Activated CD4-positive, alpha-beta memory T cell treated with anti-CD3 and anti-CD28 coated beads, Interleukin-2, amount 10 ng/mL, durations not matched to agents 7 days and 5 days (primary cell): ENCODE measurements around the gene PLD5. TPM values are rescaled to one million over a fixed set of nuclear protein-coding genes. Genes with fewer than 3 reads are reported as not detected.
"Not testable (repeated sequence)": the region's sequence is repeated elsewhere in the genome, so short reads cannot be mapped to it uniquely, and the experiment has no call there.

ENCODE experiments used
- CTCF ChIA-PET: fragments of 350-600 bp; sonication (Branson Sonifier 250); formaldehyde crosslinking; loops from one replicate; lab custom pipeline; 2021; ENCODE audit warnings: antibody characterized with exemption, inconsistent platforms; lab: Charles Lee
- POLR2A ChIA-PET: fragments of 350-600 bp; sonication (Branson Sonifier 250); formaldehyde crosslinking; loops from one replicate; lab custom pipeline; 2021; ENCODE audit warnings: antibody characterized with exemption; lab: Charles Lee
- DNase-seq: peaks from one replicate; pipeline ENCODE4 v3.0.0-alpha.2; 2020
- H3K27ac Mint-ChIP-seq: one replicate; pipeline ENCODE4 v1.8.0; 2021; ENCODE audit warnings: mild to moderate bottlenecking, mixed read lengths
- H3K27me3 Mint-ChIP-seq: one replicate; pipeline ENCODE4 v1.8.0; 2021; ENCODE audit warnings: mixed read lengths
- H3K36me3 Mint-ChIP-seq: one replicate; pipeline ENCODE4 v1.8.0; 2021; ENCODE audit warnings: low read depth, mixed read lengths
- H3K4me1 Mint-ChIP-seq: one replicate; pipeline ENCODE4 v1.8.0; 2021; ENCODE audit warnings: mixed read lengths
- H3K4me3 Mint-ChIP-seq: one replicate; pipeline ENCODE4 v1.8.0; 2021; ENCODE audit warnings: mild to moderate bottlenecking, mixed read lengths
- H3K9me3 Mint-ChIP-seq: one replicate; pipeline ENCODE4 v1.8.0; 2021; ENCODE audit warnings: mixed read lengths
- total RNA-seq, 2 experiments: library from RNA; stranded (reverse); gene quantifications; one replicate each; pipeline ENCODE4 v1.2.3, GENCODE V29; 2021

The PLD5 gene
- total RNA-seq, 2 experiments from 2014 or later = not detected

DNA sequence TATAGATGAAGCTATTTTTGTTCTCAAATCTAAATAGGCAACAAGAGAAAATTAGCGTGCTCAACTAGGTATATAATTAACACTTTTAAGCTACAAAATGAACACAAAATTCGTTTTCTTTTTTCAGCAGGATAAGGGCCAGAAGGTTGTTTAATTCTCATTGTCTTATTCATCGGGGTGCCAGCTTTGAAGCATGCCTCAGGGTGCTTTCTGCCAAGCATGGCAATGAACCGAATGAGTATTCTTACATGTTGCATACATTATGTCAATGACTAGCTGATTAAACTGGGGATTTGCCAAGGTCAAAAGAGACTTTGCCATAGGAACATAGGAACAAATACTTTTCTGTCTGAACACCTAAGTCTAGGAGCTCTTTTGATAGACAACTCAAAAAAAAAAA lies 423.6 kb downstream of the PLD5 start:
- CTCF ChIA-PET = no interaction called here
- no peaks in the 10 kb centered on the region for H3K4me1 Mint-ChIP-seq
- no peaks in the 10 kb centered on the region for H3K27me3 Mint-ChIP-seq
- POLR2A ChIA-PET = no interaction called here
- DNase-seq = no peak
- no peaks in the 10 kb centered on the region for H3K36me3 Mint-ChIP-seq
- H3K27ac Mint-ChIP-seq = no peak overlapping the region
- H3K4me3 Mint-ChIP-seq = no peak overlapping the region
- H3K9me3 Mint-ChIP-seq = no peaks in the 10 kb centered on the region

GRCh38 chr1:242097283-242097682 lies 427.2 kb downstream of the PLD5 start:
- H3K4me1 Mint-ChIP-seq, H3K27me3 Mint-ChIP-seq, H3K9me3 Mint-ChIP-seq, DNase-seq, POLR2A ChIA-PET, H3K4me3 Mint-ChIP-seq, H3K27ac Mint-ChIP-seq, H3K36me3 Mint-ChIP-seq, CTCF ChIA-PET: not testable (repeated sequence)

DNA sequence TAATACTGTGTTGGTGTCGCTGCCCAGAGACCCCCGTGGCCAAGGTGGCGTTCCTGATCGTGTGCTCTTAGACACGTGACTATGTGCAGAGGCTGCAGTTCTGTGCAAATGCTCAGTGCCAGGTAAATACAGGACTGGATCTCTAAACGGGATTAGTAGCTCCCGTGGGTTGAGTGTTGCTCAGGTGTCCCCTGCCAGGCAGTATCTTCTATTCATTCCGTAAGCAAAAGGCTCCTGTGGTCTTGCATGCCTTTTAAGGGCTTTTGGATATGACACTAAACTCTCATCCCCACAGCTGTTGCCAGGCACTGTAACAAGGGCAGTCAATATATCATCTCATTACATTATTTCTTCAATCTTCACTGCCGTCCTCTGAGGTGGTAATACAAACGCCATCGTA lies 431.4 kb downstream of the PLD5 start:
- no peaks in the 10 kb centered on the region for H3K4me1 Mint-ChIP-seq
- no peaks in the 10 kb centered on the region for H3K27me3 Mint-ChIP-seq
- ChIA-PET POLR2A (no interaction called here), CTCF (no interaction called here)
- no peaks in the 10 kb centered on the region for H3K9me3 Mint-ChIP-seq
- H3K4me3 Mint-ChIP-seq = no peak overlapping the region
- no peak overlapping the region for H3K27ac Mint-ChIP-seq
- no peak for DNase-seq
- H3K36me3 Mint-ChIP-seq = no peaks in the 10 kb centered on the region

DNA sequence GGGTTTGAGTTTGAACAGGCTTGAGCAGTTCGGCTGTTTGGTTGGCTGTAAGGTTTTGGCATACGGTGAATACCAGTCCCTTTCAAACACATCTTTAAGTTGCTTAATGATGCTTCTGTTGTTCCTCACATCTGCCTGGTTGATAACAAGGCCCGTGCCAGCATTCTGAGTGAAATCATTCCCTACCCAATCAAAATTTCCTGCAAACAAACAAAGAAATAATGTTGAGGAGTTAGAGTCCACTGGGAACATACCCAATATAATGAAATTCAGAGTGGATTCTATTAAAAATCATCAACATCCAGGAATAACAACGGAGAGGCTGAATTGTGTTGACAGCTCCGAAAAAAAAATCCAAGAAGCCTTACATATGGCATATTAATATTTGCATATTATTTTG lies 434.6 kb downstream of the PLD5 start:
- Mint-ChIP-seq H3K4me1 (no peaks in the 10 kb centered on the region), H3K27me3 (no peaks in the 10 kb centered on the region), H3K4me3 (no peak overlapping the region), H3K36me3 (no peaks in the 10 kb centered on the region), H3K27ac (no peak overlapping the region), H3K9me3 (no peaks in the 10 kb centered on the region)
- POLR2A ChIA-PET = no interaction called here
- CTCF ChIA-PET = no interaction called here
- DNase-seq = no peak

DNA sequence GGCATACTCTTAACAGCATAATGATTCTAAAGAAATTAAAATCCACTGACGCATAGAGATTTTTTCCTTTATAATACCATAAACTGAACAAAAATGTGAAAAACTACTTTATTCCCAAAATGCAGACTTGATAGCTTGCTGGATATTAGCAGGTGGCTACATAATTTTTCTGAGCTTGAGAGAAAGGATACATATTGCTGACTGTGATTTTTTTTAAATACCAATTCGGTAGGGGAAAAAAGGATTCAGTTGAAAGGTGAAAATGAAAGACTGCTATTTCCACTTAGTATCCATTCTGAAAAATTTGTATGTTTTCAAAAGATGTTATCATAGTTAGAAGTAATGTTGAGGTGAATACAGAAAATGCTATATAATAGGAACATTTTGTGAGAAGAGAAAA lies 435.6 kb downstream of the PLD5 start:
- Mint-ChIP-seq H3K4me1 (no peaks in the 10 kb centered on the region), H3K4me3 (no peak overlapping the region), H3K36me3 (no peaks in the 10 kb centered on the region), H3K27ac (no peak overlapping the region), H3K9me3 (no peaks in the 10 kb centered on the region), H3K27me3 (no peaks in the 10 kb centered on the region)
- POLR2A ChIA-PET = no interaction called here
- CTCF ChIA-PET = no interaction called here
- DNase-seq = no peak

DNA sequence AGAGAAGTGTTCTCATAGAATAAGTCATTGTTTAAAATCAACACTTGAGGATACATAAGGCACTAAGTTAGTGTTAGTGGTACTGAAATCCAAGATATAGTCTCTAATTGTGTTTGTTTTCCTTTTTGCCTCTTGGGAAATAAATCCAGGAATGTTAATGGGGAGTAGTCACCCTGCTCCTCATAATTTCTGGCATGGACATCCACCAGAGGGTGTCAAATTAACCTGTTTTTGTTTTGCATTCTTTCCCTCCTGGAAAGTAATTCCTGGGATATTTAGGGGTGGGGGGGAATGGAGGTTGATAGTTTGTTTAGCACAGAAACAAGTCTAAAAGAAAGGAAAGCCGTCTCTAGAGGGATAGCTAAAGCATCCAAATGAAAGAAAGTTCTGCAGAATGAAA lies 437.8 kb downstream of the PLD5 start:
- no peak for DNase-seq
- Mint-ChIP-seq H3K9me3 (no peaks in the 10 kb centered on the region), H3K27me3 (no peaks in the 10 kb centered on the region), H3K4me3 (no peak overlapping the region), H3K36me3 (no peaks in the 10 kb centered on the region), H3K4me1 (no peaks in the 10 kb centered on the region), H3K27ac (no peak overlapping the region)
- ChIA-PET POLR2A (no interaction called here), CTCF (no interaction called here)

GRCh38 chr1:242086093-242086492 lies 438.4 kb downstream of the PLD5 start:
- POLR2A ChIA-PET = no interaction called here
- Mint-ChIP-seq H3K4me1 (no peaks in the 10 kb centered on the region), H3K36me3 (no peaks in the 10 kb centered on the region), H3K4me3 (no peak overlapping the region), H3K9me3 (no peaks in the 10 kb centered on the region), H3K27me3 (no peaks in the 10 kb centered on the region), H3K27ac (no peak overlapping the region)
- CTCF ChIA-PET = no interaction called here
- DNase-seq = no peak

DNA sequence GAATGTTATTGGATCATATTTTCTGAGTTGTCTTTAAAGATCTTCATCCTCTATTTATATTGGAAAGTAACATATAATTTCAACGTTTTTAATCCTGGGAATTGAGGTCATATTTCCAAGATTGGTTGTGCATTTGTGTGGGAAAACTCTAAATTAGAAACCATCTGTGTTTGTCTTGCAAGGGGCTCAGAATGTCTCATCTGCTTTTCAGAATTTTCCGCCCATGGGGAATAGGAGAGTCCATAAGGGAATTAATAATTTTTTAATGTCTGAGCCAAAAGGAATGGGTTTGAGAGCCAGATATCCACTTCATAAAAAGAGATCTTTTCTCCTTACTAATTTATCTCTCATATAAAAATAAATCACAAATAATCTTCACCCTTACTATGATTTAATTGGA lies 440.8 kb downstream of the PLD5 start:
- Mint-ChIP-seq H3K4me3 (no peak overlapping the region), H3K27ac (no peak overlapping the region), H3K4me1 (no peaks in the 10 kb centered on the region), H3K9me3 (no peaks in the 10 kb centered on the region), H3K27me3 (no peaks in the 10 kb centered on the region), H3K36me3 (no peaks in the 10 kb centered on the region)
- DNase-seq = no peak
- POLR2A ChIA-PET = no interaction called here
- CTCF ChIA-PET = no interaction called here

DNA sequence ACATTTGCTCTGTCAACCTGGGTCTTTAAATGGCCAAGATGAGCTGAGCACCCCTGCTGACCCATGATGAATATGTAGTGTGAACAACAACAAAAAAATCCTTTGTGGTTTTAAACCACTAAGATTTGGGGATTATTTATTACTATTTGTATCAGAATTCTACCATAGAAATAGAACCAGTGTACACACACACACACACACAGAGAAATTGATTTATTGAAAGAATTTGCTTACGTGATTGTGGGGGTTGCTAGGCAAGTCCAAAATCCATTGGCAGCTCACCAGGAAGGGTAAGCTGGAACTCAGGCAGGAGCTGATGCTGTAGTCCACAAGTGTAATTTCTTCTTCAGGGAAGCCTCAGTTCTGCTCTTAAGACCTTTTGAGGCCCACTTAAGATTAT lies 443.1 kb downstream of the PLD5 start:
- no peaks in the 10 kb centered on the region for H3K4me1 Mint-ChIP-seq
- POLR2A ChIA-PET = no interaction called here
- CTCF ChIA-PET = no interaction called here
- H3K27ac Mint-ChIP-seq = no peak overlapping the region
- no peaks in the 10 kb centered on the region for H3K9me3 Mint-ChIP-seq
- no peaks in the 10 kb centered on the region for H3K27me3 Mint-ChIP-seq
- H3K4me3 Mint-ChIP-seq = no peak overlapping the region
- no peak for DNase-seq
- H3K36me3 Mint-ChIP-seq = no peaks in the 10 kb centered on the region

- no peaks in the 10 kb centered on the region for H3K9me3 Mint-ChIP-seq
- H3K27ac Mint-ChIP-seq = no peak overlapping the region
- CTCF ChIA-PET = interaction anchor here (0.7 kb wide), 1 partner anchor 454 kb away, joined by 3 read pairs; no protein-coding TSS in a partner anchor
- no peaks in the 10 kb centered on the region for H3K36me3 Mint-ChIP-seq
- H3K4me1 Mint-ChIP-seq = no peaks in the 10 kb centered on the region
- H3K27me3 Mint-ChIP-seq = no peaks in the 10 kb centered on the region
- no peak for DNase-seq
- no peak overlapping the region for H3K4me3 Mint-ChIP-seq
- POLR2A ChIA-PET = no interaction called here
Measured at GRCh38 chr1:242065813-242066212, 458.7 kb downstream of the PLD5 start.

DNA sequence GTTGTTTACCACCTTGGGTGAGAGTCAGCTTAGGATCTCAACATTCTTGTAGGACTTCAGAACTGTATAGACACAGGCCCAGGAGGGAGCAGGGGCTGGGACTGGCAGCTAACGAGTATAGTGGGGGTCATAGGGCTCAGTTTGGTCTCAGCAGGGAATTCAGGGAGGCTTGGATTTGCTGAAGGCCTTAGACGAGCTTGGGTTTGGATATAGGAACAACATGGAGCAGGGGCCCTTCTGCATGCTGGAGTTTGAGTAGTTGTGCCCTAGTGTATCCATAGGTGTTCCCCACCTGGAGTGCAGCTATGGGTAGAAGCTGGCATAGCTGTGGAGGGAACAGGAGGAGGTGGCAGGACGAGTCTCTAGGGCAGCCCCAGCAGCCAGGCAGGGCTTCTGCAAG lies 462.2 kb downstream of the PLD5 start:
- ChIA-PET CTCF (no interaction called here), POLR2A (no interaction called here)
- H3K36me3 Mint-ChIP-seq = no peaks in the 10 kb centered on the region
- peaks cover 2% of the 10 kb centered on the region for H3K9me3 Mint-ChIP-seq
- no peak overlapping the region for H3K27ac Mint-ChIP-seq
- no peaks in the 10 kb centered on the region for H3K4me1 Mint-ChIP-seq
- DNase-seq = no peak
- H3K4me3 Mint-ChIP-seq = no peak overlapping the region
- no peaks in the 10 kb centered on the region for H3K27me3 Mint-ChIP-seq

GRCh38 chr1:242059976-242060375 lies 464.5 kb downstream of the PLD5 start:
- POLR2A ChIA-PET = no interaction called here
- Mint-ChIP-seq H3K9me3 (peaks cover 2% of the 10 kb centered on the region), H3K4me1 (no peaks in the 10 kb centered on the region), H3K4me3 (no peak overlapping the region), H3K27me3 (no peaks in the 10 kb centered on the region), H3K27ac (no peak overlapping the region), H3K36me3 (no peaks in the 10 kb centered on the region)
- CTCF ChIA-PET = no interaction called here
- no peak for DNase-seq

GRCh38 chr1:242058582-242058981 lies 465.9 kb downstream of the PLD5 start:
- H3K27ac Mint-ChIP-seq, CTCF ChIA-PET, H3K27me3 Mint-ChIP-seq, DNase-seq, H3K4me1 Mint-ChIP-seq, H3K36me3 Mint-ChIP-seq, POLR2A ChIA-PET, H3K4me3 Mint-ChIP-seq, H3K9me3 Mint-ChIP-seq: not testable (repeated sequence)

DNA sequence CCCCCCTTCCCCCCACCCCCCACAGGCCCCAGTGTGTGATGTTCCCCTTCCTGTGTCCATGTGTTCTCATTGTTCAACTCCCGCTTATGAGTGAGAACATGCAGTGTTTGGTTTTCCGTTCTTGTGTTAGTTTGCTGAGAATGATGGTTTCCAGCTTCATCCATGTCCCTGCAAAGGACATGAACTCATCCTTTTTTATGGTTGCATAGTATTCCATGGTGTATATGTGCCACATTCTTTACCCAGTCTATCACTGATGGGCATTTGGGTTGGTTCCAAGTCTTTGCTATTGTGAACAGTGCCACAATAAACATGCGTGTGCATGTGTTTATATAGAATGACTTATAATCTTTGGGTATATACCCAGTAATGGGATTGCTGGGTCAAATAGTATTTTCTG lies 466.3 kb downstream of the PLD5 start:
- CTCF ChIA-PET, H3K36me3 Mint-ChIP-seq, H3K27ac Mint-ChIP-seq, H3K4me3 Mint-ChIP-seq, H3K4me1 Mint-ChIP-seq, H3K9me3 Mint-ChIP-seq, DNase-seq, POLR2A ChIA-PET, H3K27me3 Mint-ChIP-seq: not testable (repeated sequence)

DNA sequence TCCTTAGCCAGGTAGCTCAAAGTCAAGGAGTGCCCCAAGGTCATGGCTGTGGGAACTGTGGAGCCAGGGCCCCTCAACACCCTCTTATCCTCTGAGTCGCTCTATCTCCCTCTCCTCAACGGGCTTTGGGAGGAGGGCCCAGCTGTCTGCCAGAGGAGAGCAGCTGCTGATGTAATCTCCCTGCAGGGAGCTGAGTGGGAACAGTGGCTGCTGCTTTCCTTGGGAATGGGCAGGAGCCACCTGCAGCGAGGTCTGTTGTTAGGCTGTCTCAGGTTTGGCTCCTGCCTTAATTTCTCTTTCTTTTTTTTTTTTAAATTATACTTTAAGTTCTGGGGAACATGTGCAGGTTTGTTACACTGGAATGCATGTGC lies 466.8 kb downstream of the PLD5 start:
- H3K36me3 Mint-ChIP-seq = no peaks in the 10 kb centered on the region
- ChIA-PET CTCF (no interaction called here), POLR2A (no interaction called here)
- no peaks in the 10 kb centered on the region for H3K27me3 Mint-ChIP-seq
- no peak for DNase-seq
- H3K4me1 Mint-ChIP-seq = no peaks in the 10 kb centered on the region
- H3K27ac Mint-ChIP-seq = no peak overlapping the region
- no peak overlapping the region for H3K4me3 Mint-ChIP-seq
- peaks cover 2% of the 10 kb centered on the region for H3K9me3 Mint-ChIP-seq
